ENCODE data around the gene PLB1.

PLB1 gene

DNA sequence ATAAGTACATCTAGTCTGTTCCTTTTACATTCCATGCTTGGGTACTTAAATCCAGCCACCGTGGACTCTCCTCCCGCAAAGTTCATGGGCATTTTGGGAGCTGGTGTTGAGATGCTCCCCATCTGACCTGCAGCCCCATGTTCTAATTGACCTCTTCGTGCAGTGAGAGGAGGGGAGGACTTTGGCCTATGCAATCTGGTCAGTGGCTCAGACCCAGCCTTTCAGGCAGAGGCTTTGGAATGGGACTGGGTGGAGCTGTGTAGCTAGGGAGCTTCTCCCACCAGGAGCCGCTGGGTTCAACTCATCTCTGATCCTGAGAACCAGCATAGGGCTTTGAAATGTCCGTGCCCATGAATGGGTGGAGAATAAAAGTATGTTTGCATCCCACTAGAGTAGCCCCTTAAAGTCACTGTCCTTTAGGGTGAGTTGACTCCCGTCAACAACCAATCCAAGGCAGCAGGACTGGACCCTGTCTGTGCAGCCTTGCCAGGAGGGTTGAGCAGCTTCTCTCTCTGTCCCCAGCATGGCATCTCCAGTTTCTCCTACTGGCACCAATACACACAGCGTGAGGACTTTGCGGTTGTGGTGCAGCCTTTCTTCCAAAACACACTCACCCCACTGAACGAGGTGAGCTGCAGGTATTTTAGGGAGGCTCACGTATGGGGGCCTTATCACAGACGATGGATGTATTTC lies 135.8 kb downstream of the PLB1 start:
- FAIRE-seq (no peak), DNase-seq (ENCODE audit: insufficient read length, low spot score) (no peak)
- no peak for TF ChIP-seq POU2F2 (IDR thresholded peaks at IDR 0.05; ENCODE audit: low read depth, low read length)
- TF ChIP-seq POLR2A (IDR thresholded peaks at IDR 0.05; ENCODE audit: low read depth, low read length), result no peak
- no peak for TF ChIP-seq TAF1 (IDR thresholded peaks at IDR 0.05; ENCODE audit: low read depth, low read length)
- TF ChIP-seq POLR2AphosphoS5 (IDR thresholded peaks at IDR 0.05; ENCODE audit: low read depth, low read length), result no peak
- no peak for TF ChIP-seq SPI1 (IDR thresholded peaks at IDR 0.05; ENCODE audit: low read depth, low read length)
- TF ChIP-seq PAX5 (IDR thresholded peaks at IDR 0.05; ENCODE audit: insufficient read depth, low read length, severe bottlenecking), result no peak

DNA sequence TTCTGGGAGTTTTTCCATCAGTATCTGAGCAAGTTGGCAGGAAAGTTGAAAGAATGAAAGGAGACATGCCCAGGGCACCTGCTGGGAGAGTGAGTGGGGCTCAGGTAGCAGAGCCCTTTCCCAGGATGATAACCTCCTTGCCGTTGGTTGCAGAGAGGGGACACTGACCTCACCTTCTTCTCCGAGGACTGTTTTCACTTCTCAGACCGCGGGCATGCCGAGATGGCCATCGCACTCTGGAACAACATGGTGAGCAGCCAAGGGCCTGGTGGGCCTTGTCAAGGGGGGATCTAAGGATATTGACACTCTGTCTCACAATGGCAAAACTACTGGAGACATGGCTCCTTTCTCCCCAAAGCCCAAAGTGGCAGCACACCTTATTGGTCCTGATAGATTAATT lies 136.9 kb downstream of the PLB1 start:
- no peak for DNase-seq (ENCODE audit: insufficient read length, low spot score)
- FAIRE-seq, result no peak

DNA sequence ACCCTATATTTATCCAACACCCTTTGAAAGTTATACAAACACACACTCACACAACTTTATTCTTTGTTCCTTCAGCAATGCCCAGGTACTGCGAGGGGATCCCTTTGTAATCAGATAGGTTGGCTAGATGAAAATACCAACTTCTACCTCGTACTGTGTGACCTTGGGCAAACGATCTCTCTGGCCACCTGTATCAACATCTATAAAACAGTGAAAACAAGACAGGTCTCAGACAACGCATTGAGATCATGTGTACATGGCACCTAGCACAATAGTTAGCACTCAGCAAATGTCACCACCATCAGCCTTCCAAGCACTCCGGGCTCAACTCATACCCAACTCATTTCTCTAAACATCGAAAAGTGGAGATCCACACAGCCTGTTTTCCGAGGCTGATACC lies 137.3 kb downstream of the PLB1 start:
- FAIRE-seq (no peak), DNase-seq (ENCODE audit: insufficient read length, low spot score) (no peak)
- TF ChIP-seq POLR2AphosphoS5 (IDR thresholded peaks at IDR 0.05; ENCODE audit: low read depth, low read length) (no peak), TAF1 (IDR thresholded peaks at IDR 0.05; ENCODE audit: low read depth, low read length) (no peak), POU2F2 (IDR thresholded peaks at IDR 0.05; ENCODE audit: low read depth, low read length) (no peak), PAX5 (IDR thresholded peaks at IDR 0.05; ENCODE audit: insufficient read depth, low read length, severe bottlenecking) (no peak), POLR2A (IDR thresholded peaks at IDR 0.05; ENCODE audit: low read depth, low read length) (no peak), SPI1 (IDR thresholded peaks at IDR 0.05; ENCODE audit: low read depth, low read length) (no peak)

More for the DNA sequence above, 136.9 kb downstream of the PLB1 start:
- TF ChIP-seq POLR2AphosphoS5 (IDR thresholded peaks at IDR 0.05; ENCODE audit: low read depth, low read length) (no peak), TAF1 (IDR thresholded peaks at IDR 0.05; ENCODE audit: low read depth, low read length) (no peak), SPI1 (IDR thresholded peaks at IDR 0.05; ENCODE audit: low read depth, low read length) (no peak), PAX5 (IDR thresholded peaks at IDR 0.05; ENCODE audit: insufficient read depth, low read length, severe bottlenecking) (no peak), POU2F2 (IDR thresholded peaks at IDR 0.05; ENCODE audit: low read depth, low read length) (no peak), POLR2A (IDR thresholded peaks at IDR 0.05; ENCODE audit: low read depth, low read length) (no peak)

DNA sequence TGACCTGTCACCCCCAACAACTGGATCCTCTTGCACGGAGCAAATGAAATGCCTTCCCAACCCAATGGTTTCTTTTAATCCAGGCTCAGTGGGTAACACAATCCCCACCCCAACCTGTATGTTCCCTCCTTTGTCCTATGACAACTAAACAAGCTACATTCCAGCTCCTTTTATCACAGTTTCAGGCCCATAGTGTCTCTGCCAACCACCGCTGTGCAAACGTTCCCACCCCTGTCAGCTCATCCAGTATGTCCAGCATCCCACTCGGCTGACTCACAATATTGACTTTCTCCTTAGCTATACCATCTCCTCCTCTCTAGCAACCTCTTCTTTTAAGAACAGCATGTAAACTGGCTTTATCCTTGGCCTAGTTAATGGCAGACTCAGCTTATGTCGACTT lies 137.9 kb downstream of the PLB1 start:
- FAIRE-seq (no peak), DNase-seq (ENCODE audit: insufficient read length, low spot score) (no peak)
- no peak for TF ChIP-seq TAF1 (IDR thresholded peaks at IDR 0.05; ENCODE audit: low read depth, low read length)
- TF ChIP-seq POLR2AphosphoS5 (IDR thresholded peaks at IDR 0.05; ENCODE audit: low read depth, low read length), result no peak
- TF ChIP-seq POLR2A (IDR thresholded peaks at IDR 0.05; ENCODE audit: low read depth, low read length), result no peak
- TF ChIP-seq PAX5 (IDR thresholded peaks at IDR 0.05; ENCODE audit: insufficient read depth, low read length, severe bottlenecking), result no peak
- TF ChIP-seq SPI1 (IDR thresholded peaks at IDR 0.05; ENCODE audit: low read depth, low read length), result no peak
- no peak for TF ChIP-seq POU2F2 (IDR thresholded peaks at IDR 0.05; ENCODE audit: low read depth, low read length)

DNA sequence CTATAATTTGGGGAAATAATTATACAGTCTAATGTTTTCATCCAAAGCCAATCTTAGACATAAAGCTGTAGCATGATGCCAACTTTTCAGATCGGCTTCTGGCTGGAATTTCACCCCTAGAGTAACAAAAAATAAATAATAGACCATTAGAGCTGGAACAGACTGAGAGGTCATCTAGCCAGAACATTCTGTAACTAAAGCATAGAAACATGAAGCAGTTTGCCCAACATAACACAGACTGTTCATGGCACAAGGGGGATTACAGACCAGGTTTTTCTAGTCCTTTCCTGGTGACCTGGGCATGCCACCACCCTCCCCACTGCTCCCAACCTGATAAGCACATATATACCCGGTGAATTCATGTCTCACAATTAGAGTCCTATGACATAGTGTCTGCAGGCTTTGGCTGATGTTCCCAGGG lies 139.3 kb downstream of the PLB1 start:
- TF ChIP-seq POLR2A (IDR thresholded peaks at IDR 0.05; ENCODE audit: low read depth, low read length), result no peak
- no peak for TF ChIP-seq SPI1 (IDR thresholded peaks at IDR 0.05; ENCODE audit: low read depth, low read length)
- TF ChIP-seq PAX5 (IDR thresholded peaks at IDR 0.05; ENCODE audit: insufficient read depth, low read length, severe bottlenecking), result no peak
- TF ChIP-seq TAF1 (IDR thresholded peaks at IDR 0.05; ENCODE audit: low read depth, low read length), result no peak
- TF ChIP-seq POU2F2 (IDR thresholded peaks at IDR 0.05; ENCODE audit: low read depth, low read length), result no peak
- no peak for TF ChIP-seq POLR2AphosphoS5 (IDR thresholded peaks at IDR 0.05; ENCODE audit: low read depth, low read length)
- no peak for FAIRE-seq
- DNase-seq (ENCODE audit: insufficient read length, low spot score), result no peak

DNA sequence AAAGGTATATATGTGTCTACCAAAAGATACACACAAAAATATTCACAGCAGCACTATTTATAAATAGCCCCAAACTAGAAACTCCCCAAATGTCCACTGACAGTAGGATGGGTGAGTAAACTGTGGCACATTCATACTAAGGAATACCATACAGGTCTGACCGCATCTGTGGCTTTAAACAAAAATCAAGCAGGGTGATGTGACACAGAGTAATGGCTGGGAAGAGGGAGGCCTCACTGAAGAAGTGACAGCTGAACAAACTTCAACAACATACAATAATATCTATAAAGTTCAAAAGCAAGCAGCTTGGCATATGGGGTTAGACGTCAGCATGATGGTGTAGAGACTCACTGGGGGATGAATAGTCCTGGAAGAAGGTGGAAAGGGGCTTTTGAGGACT lies 140.6 kb downstream of the PLB1 start:
- no peak for DNase-seq (ENCODE audit: insufficient read length, low spot score)
- FAIRE-seq, result no peak
- TF ChIP-seq PAX5 (IDR thresholded peaks at IDR 0.05; ENCODE audit: insufficient read depth, low read length, severe bottlenecking) (no peak), SPI1 (IDR thresholded peaks at IDR 0.05; ENCODE audit: low read depth, low read length) (no peak), POLR2AphosphoS5 (IDR thresholded peaks at IDR 0.05; ENCODE audit: low read depth, low read length) (no peak), TAF1 (IDR thresholded peaks at IDR 0.05; ENCODE audit: low read depth, low read length) (no peak), POU2F2 (IDR thresholded peaks at IDR 0.05; ENCODE audit: low read depth, low read length) (no peak), POLR2A (IDR thresholded peaks at IDR 0.05; ENCODE audit: low read depth, low read length) (no peak)

DNA sequence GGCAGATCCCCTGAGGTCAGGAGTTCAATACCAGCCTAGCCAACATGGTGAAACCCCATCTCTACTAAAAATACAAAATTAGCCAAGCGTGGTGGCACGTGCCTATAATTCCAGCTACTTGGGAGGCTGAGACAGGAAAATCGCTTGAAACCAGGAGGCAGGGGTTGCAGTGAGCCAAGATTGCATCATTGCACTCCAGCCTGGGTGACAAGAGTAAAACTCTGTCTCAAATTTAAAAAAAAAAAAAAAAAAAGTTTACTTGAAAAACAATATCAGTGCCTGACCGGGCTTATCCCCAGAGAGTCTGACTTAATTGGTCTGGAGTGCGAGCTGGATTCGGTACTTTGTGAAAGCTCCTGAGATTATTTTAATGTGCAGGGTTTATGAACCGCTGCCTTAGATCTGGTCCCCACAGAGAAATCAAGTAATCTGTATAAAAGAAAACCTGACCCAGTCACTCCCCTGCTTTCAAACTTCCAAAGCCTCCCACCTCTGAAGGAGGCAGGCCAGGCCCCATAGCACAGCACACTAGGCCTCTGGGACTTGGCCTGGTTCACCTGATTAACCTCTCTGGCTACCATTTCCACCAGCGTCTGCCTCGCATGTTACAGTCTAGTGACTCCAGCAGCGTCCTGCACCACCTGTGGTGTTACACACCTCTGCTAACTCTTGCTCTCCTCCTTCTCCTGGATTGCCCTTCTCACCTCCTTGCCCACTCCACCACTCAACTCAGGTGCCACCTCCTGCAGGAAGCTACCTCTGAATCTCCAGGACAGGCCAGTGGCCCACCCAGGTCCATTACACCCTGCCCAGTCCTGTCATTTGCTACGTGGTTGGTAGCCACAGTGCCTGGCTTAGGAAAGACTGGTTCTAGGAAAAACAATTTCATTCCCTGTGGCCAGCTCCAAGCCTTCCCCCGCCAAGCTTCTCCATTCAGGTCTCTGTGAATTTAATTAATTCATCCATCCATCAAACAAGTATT lies 141.5 kb downstream of the PLB1 start:
- DNase-seq (ENCODE audit: insufficient read length, low spot score), result no peak
- FAIRE-seq, result no peak
- TF ChIP-seq POLR2A (IDR thresholded peaks at IDR 0.05; ENCODE audit: low read depth, low read length) (no peak), POU2F2 (IDR thresholded peaks at IDR 0.05; ENCODE audit: low read depth, low read length) (no peak), SPI1 (IDR thresholded peaks at IDR 0.05; ENCODE audit: low read depth, low read length) (no peak), PAX5 (IDR thresholded peaks at IDR 0.05; ENCODE audit: insufficient read depth, low read length, severe bottlenecking) (no peak), POLR2AphosphoS5 (IDR thresholded peaks at IDR 0.05; ENCODE audit: low read depth, low read length) (no peak), TAF1 (IDR thresholded peaks at IDR 0.05; ENCODE audit: low read depth, low read length) (no peak)

DNA sequence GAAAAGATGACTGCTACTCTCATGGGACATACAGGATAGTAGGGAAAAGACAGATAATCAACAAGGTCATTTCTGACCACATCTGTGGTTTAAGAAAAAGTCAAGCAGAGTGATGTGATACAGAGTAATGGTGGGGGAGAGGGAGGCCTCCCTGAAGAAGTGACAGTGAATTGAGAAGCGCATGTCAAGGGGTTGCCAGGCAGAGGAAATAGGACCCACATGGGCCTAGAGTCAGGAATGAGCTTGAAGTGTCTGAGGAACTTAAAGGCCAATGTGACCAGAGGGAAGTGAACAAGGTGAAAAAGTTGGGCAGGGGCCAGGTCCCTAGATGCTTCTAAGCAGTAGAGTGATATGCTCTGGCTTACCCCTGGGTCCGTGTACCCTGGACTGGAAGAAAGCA lies 142.2 kb downstream of the PLB1 start:
- FAIRE-seq (no peak), DNase-seq (ENCODE audit: insufficient read length, low spot score) (no peak)
- TF ChIP-seq POU2F2 (IDR thresholded peaks at IDR 0.05; ENCODE audit: low read depth, low read length), result no peak
- TF ChIP-seq SPI1 (IDR thresholded peaks at IDR 0.05; ENCODE audit: low read depth, low read length), result no peak
- no peak for TF ChIP-seq PAX5 (IDR thresholded peaks at IDR 0.05; ENCODE audit: insufficient read depth, low read length, severe bottlenecking)
- TF ChIP-seq POLR2A (IDR thresholded peaks at IDR 0.05; ENCODE audit: low read depth, low read length), result no peak
- TF ChIP-seq POLR2AphosphoS5 (IDR thresholded peaks at IDR 0.05; ENCODE audit: low read depth, low read length), result no peak
- TF ChIP-seq TAF1 (IDR thresholded peaks at IDR 0.05; ENCODE audit: low read depth, low read length), result no peak

Data from GM12891 (cell line).